ENCODE data around the gene WEE2.

The WEE2 gene

GRCh38 chr7:141708351-141708750 is at the start of gene WEE2:
Gene WEE2, plus strand, starts transcription at chr7:141708353. Its CDS starts 406 bp downstream, at chr7:141708759.
- no peak for DNase-seq (ENCODE audit: low spot score)
- FAIRE-seq: no peak

GRCh38 chr7:141659501-141659900 is 48.7 kb upstream of the WEE2 start:
- no peak for FAIRE-seq

GRCh38 chr7:141660259-141660658 is 47.9 kb upstream of the WEE2 start:
- FAIRE-seq: no peak

More at GRCh38 chr7:141659501-141659900, 48.7 kb upstream of the WEE2 start:
- DNase-seq (ENCODE audit: low spot score): no peak

GRCh38 chr7:141663081-141663849 is 44.9 kb upstream of the WEE2 start:
- DNase-seq (ENCODE audit: low spot score) (no peak), FAIRE-seq (no peak)

More at GRCh38 chr7:141660259-141660658, 47.9 kb upstream of the WEE2 start:
- no peak for DNase-seq (ENCODE audit: low spot score)

- no peak for FAIRE-seq
- no peak for DNase-seq (ENCODE audit: low spot score)
Measured at GRCh38 chr7:141664450-141664849, 43.7 kb upstream of the WEE2 start.

GRCh38 chr7:141665208-141666035 is 42.7 kb upstream of the WEE2 start:
- DNase-seq (ENCODE audit: low spot score) (no peak), FAIRE-seq (no peak)

GRCh38 chr7:141666071-141666470 is 42.1 kb upstream of the WEE2 start:
- FAIRE-seq (no peak), DNase-seq (ENCODE audit: low spot score) (no peak)

GRCh38 chr7:141668853-141669252 is 39.3 kb upstream of the WEE2 start:
- DNase-seq (ENCODE audit: low spot score) (no peak), FAIRE-seq (no peak)

- DNase-seq (ENCODE audit: low spot score) (no peak), FAIRE-seq (no peak)
Measured at GRCh38 chr7:141671705-141672496, 36.3 kb upstream of the WEE2 start.

- DNase-seq (ENCODE audit: low spot score) (no peak), FAIRE-seq (no peak)
Measured at GRCh38 chr7:141673346-141673745, 34.8 kb upstream of the WEE2 start.

- DNase-seq (ENCODE audit: low spot score) (peak; percentile 65), FAIRE-seq (peak; percentile 9)
Measured at GRCh38 chr7:141674171-141674671, 33.9 kb upstream of the WEE2 start.

- DNase-seq (ENCODE audit: low spot score) (peak; percentile 34), FAIRE-seq (no peak)
Measured at GRCh38 chr7:141674702-141675101, 33.5 kb upstream of the WEE2 start.

GRCh38 chr7:141675436-141676215 is 32.5 kb upstream of the WEE2 start:
- no peak for DNase-seq (ENCODE audit: low spot score)
- FAIRE-seq: no peak

- FAIRE-seq: no peak
- DNase-seq (ENCODE audit: low spot score): no peak
Measured at GRCh38 chr7:141676618-141677017, 31.5 kb upstream of the WEE2 start.

GRCh38 chr7:141679014-141679413 is 29.1 kb upstream of the WEE2 start:
- no peak for FAIRE-seq
- no peak for DNase-seq (ENCODE audit: low spot score)

GRCh38 chr7:141685285-141686023 is 22.7 kb upstream of the WEE2 start:
- no peak for FAIRE-seq
- no peak for DNase-seq (ENCODE audit: low spot score)

- DNase-seq (ENCODE audit: low spot score) (no peak), FAIRE-seq (no peak)
Measured at GRCh38 chr7:141686074-141686473, 22.1 kb upstream of the WEE2 start.

GRCh38 chr7:141686670-141687069 is 21.5 kb upstream of the WEE2 start:
- FAIRE-seq (no peak), DNase-seq (ENCODE audit: low spot score) (no peak)

- DNase-seq (ENCODE audit: low spot score): no peak
- no peak for FAIRE-seq
Measured at GRCh38 chr7:141688043-141688442, 20.1 kb upstream of the WEE2 start.
